K562 (cell line): ENCODE data around the gene FCSK. TPM values are rescaled to one million over a fixed set of nuclear protein-coding genes. Genes with fewer than 3 reads are reported as not detected.

ENCODE experiments used
- ATAC-seq: fragments of 200-7000 bp; cut with Tn5 transposase; 3 replicates; pipeline ENCODE4 v1.9.1; 2020; ENCODE audit warnings: moderate library complexity
- BruUV-seq: library from RNA; stranded (reverse); fragments of 400-500 nt; replicated peaks from 2 replicates; lab custom pipeline; 2021; lab: Mats Ljungman, UMichigan
- CTCF ChIA-PET: fragments of 300-600 bp; formaldehyde crosslinking; extraction: SDS; loops from one replicate; lab custom pipeline; 2021; ENCODE audit warnings: low intra/inter-chr PET ratio; lab: Yijun Ruan, JAX
- POLR2A ChIA-PET: fragments of 300-600, 350-650 bp; sonication (Branson Sonifier 250); formaldehyde crosslinking; extraction: SDS; loops from one replicate; lab custom pipeline; 2021; ENCODE audit warnings: antibody characterized with exemption, inconsistent platforms; lab: Yijun Ruan, JAX
- DNase-seq, 4 experiments: peaks; one replicate each; pipeline versions ENCODE4 v3.0.0 to v3.0.0-alpha.2; 2011 to 2018; ENCODE audit warnings: low spot score in 3 of 4, mixed read lengths in 3 of 4; ENCODE audit errors: extremely low read depth in 1 of 4
- FAIRE-seq: peaks from 2 replicates; lab custom pipeline; 2011; peaks lifted over from hg19 to GRCh38; lab: Jason Lieb, UNC
- H2AFZ ChIP-seq: 2 replicates; pipeline ENCODE4 v1.6.0; 2011; ENCODE audit warnings: low read depth, low read length, control low read depth, inconsistent platforms
- H3K27ac ChIP-seq: fragments of 200-600 bp; 3 replicates; pipeline ENCODE4 v1.8.0; 2011; ENCODE audit warnings: low read depth, mild to moderate bottlenecking, control low read depth, inconsistent platforms, low read length, moderate library complexity, mixed read lengths; ENCODE audit errors: extremely low read depth
- H3K27me3 ChIP-seq, 2 experiments: fragments of 300-600 bp in 1 of 2; 2 replicates in 1 of 2; 3 replicates in 1 of 2; pipeline versions ENCODE4 v1.6.0 to v1.8.0; 2011; ENCODE audit warnings: inconsistent platforms in 2 of 2, low read length in 2 of 2, mild to moderate bottlenecking in 1 of 2, mixed read lengths in 1 of 2, moderate library complexity in 1 of 2; ENCODE audit not compliant: control insufficient read depth in 2 of 2, insufficient read depth in 2 of 2
- H3K36me3 ChIP-seq: fragments of 300-600 bp; 3 replicates; pipeline ENCODE4 v1.8.0; 2011; ENCODE audit warnings: mild to moderate bottlenecking, low read length, inconsistent platforms; ENCODE audit not compliant: control insufficient read depth, insufficient read depth
- H3K4me1 ChIP-seq, 2 experiments: fragments of 200-600 bp in 1 of 2; replicated peaks in 1 of 2; 2 replicates in 1 of 2; 3 replicates in 1 of 2; pipeline versions ENCODE4 v1.5.1 to v1.8.0; 2011; ENCODE audit warnings: inconsistent platforms in 2 of 2, low read length in 2 of 2, mild to moderate bottlenecking in 1 of 2, mixed read lengths in 1 of 2, moderate library complexity in 1 of 2; ENCODE audit not compliant: control insufficient read depth in 2 of 2, insufficient read depth in 2 of 2
- H3K4me2 ChIP-seq: 2 replicates; pipeline ENCODE4 v1.6.1; 2011; ENCODE audit warnings: low read length, control low read depth, inconsistent platforms, mixed read lengths; ENCODE audit not compliant: insufficient read depth
- H3K4me3 ChIP-seq: fragments of 200-600 bp; sonication (generic), shearing (Covaris generic); 2 replicates; pipeline ENCODE4 v1.5.1; 2016; ENCODE audit warnings: control low read depth, inconsistent platforms
- H3K79me2 ChIP-seq: fragments of 200-600 bp; 3 replicates; pipeline ENCODE4 v1.8.0; 2011; ENCODE audit warnings: low read length, inconsistent platforms; ENCODE audit not compliant: control insufficient read depth, insufficient read depth
- H3K9ac ChIP-seq, 2 experiments: 2 replicates each; pipeline versions ENCODE4 v1.6.0 to v1.6.1; 2011; ENCODE audit warnings: low read depth in 2 of 2, low read length in 2 of 2, control low read depth in 1 of 2, inconsistent platforms in 1 of 2, mild to moderate bottlenecking in 1 of 2, mixed read lengths in 1 of 2; ENCODE audit not compliant: insufficient read depth in 1 of 2
- H3K9me1 ChIP-seq: one replicate; pipeline ENCODE4 v1.6.0; 2011; ENCODE audit warnings: inconsistent platforms, mild to moderate bottlenecking, low read length, moderate library complexity; ENCODE audit not compliant: control insufficient read depth, insufficient read depth
- H3K9me3 ChIP-seq: replicated peaks from 2 replicates; pipeline ENCODE4 v1.5.1; 2011; ENCODE audit warnings: low read depth, low read length, inconsistent platforms; ENCODE audit not compliant: control insufficient read depth, insufficient read depth
- H4K20me1 ChIP-seq: replicated peaks from 2 replicates; pipeline ENCODE4 v1.6.1; 2011; ENCODE audit warnings: low read length, inconsistent platforms, mixed read lengths; ENCODE audit not compliant: control insufficient read depth, insufficient read depth
- CCNT2 ChIP-seq: IDR thresholded peaks from 2 replicates; pipeline ENCODE4 v1.6.1; 2011; ENCODE audit warnings: borderline replicate concordance, low read depth, mild to moderate bottlenecking, moderate library complexity, mixed read lengths, low read length; ENCODE audit not compliant: insufficient read length; ENCODE audit errors: extremely low read depth
- ETV1 ChIP-seq: fragments of 450-650 bp; conservative IDR thresholded peaks from 2 replicates; pipeline ENCODE4 v1.6.1; 2016; ENCODE audit warnings: missing genetic modification characterization, control low read depth, low read depth, missing compliant biosample characterization
- FOXJ2 ChIP-seq: fragments of 200-800 bp; sonication (Bioruptor generic); IDR thresholded peaks from 2 replicates; pipeline ENCODE4 v1.6.1; 2016; ENCODE audit warnings: missing genetic modification characterization, missing compliant biosample characterization
- HBP1 ChIP-seq: fragments of 450-650 bp; formaldehyde crosslinking; IDR thresholded peaks from 2 replicates; pipeline ENCODE4 v1.4.0; 2022; ENCODE audit warnings: missing genetic modification characterization
- HLTF ChIP-seq: fragments of 450-650 bp; IDR thresholded peaks from 2 replicates; pipeline ENCODE4 v1.6.1; 2016
- PTRF ChIP-seq: fragments of 450-650 bp; IDR thresholded peaks from 2 replicates; pipeline ENCODE4 v1.6.1; 2016; ENCODE audit warnings: mild to moderate bottlenecking, missing genetic modification characterization, missing compliant biosample characterization
- STAT6 ChIP-seq: sonication (generic); formaldehyde crosslinking; IDR thresholded peaks from 2 replicates; pipeline ENCODE4 v1.8.1; 2023; ENCODE audit warnings: mild to moderate bottlenecking, missing genetic modification reagents
- YBX1 ChIP-seq: fragments of 450-650 bp; IDR thresholded peaks from 2 replicates; pipeline ENCODE4 v1.7.1; 2016; ENCODE audit warnings: mild to moderate bottlenecking
- ZBTB11 ChIP-seq, 3 experiments: fragments of 200-800 bp in 1 of 3; fragments of 250-450 bp in 1 of 3; fragments of 450-650 bp in 1 of 3; sonication (Bioruptor Pico) in 1 of 3; sonication (Bioruptor generic) in 1 of 3; formaldehyde crosslinking in 1 of 3; IDR thresholded peaks; 2 replicates each; pipeline versions ENCODE4 v1.6.1 to v1.8.0; 2016 to 2022; ENCODE audit warnings: mild to moderate bottlenecking in 2 of 3, missing genetic modification characterization in 2 of 3, missing compliant biosample characterization in 1 of 3, moderate library complexity in 1 of 3
- ZFX ChIP-seq: sonication (generic); formaldehyde crosslinking; IDR thresholded peaks from 2 replicates; pipeline ENCODE4 v1.8.0; 2022; ENCODE audit warnings: mild to moderate bottlenecking, missing genetic modification reagents, moderate library complexity
- WGBS: fragments of 100-300 bp; shearing (Covaris generic); methylation state at CpG from one replicate; pipeline ENCODE4 v1.1.6; 2016; ENCODE audit warnings: low coverage, mixed read lengths; ENCODE audit not compliant: insufficient coverage; ENCODE audit errors: missing lambda C conversion rate; 5-methylcytosine and 5-hydroxymethylcytosine counted together
- in situ Hi-C: fragments of 300-500 bp; cut with MboI; formaldehyde crosslinking; loops from 4 replicates; pipeline ENCODE4 v1.15.0; 2018; ENCODE audit warnings: inconsistent platforms, mixed read lengths
- intact Hi-C: fragments of 100-400 bp; cut with micrococcal nuclease; formaldehyde crosslinking; loops from 2 replicates; pipeline ENCODE4 v1.14.2; 2022
- polyA plus RNA-seq, 8 experiments: library from polyadenylated mRNA; depleted of rRNA in 4 of 8; stranded (reverse) in 5 of 8; unstranded in 3 of 8; fragments of >200 nt; fragmentation: Nextera tagmentation in 2 of 8; fragmentation: Illumina TruSeq in 1 of 8; extraction: Ambion mirVana in 2 of 8; extraction: Trizol in 1 of 8; gene quantifications; 2 replicates each; pipeline versions ENCODE4 v1.2.1 to v1.2.3, GENCODE V29; 2011 to 2014; ENCODE audit warnings: inconsistent platforms in 1 of 8, missing spikeins in 1 of 8
- total RNA-seq, 7 experiments: library from RNA; depleted of rRNA in 6 of 7; stranded (reverse); fragments of >200 nt in 6 of 7; fragmentation: Illumina TruSeq in 2 of 7; extraction: Trizol in 2 of 7; gene quantifications; 2 replicates each; pipeline versions ENCODE4 v1.2.1 to v1.2.3, GENCODE V29; 2011 to 2021; ENCODE audit warnings: low replicate concordance in 1 of 7

FCSK gene
- total and polyA plus RNA-seq, 9 of the 15 experiments (the other 6 are each of a cell fraction or from before 2014, with no cell fraction given) = 0.92 to 18.6 (median 8.3) TPM

- Histone ChIP-seq H3K27ac (peak overlapping the region; percentile 88), H4K20me1 (0 out of 2 replicates have a peak, but pooled peaks cover 3% of the 10 kb centered on the region), H2AFZ (no peak overlapping the region), H3K79me2 (peaks cover 93% of the 10 kb centered on the region), H3K4me2 (peak overlapping the region; percentile 92), H3K9me3 (no peaks in the 10 kb centered on the region), H3K27me3 (no peaks in the 10 kb centered on the region), H3K4me3 (peak overlapping the region; percentile 37), H3K36me3 (peaks cover 49% of the 10 kb centered on the region), H3K9ac (peak overlapping the region; percentile 85 to 93), H3K4me1 (peaks cover 56 to 70% of the 10 kb centered on the region in 2 experiments), H3K9me1 (no peaks in the 10 kb centered on the region)
- no TSS peak for BruUV-seq
- WGBS = 13% methylated on average over 12 of the region's 12 CpGs
- POLR2A ChIA-PET = interaction anchor here (0.6 to 3.5 kb wide), 17 partner anchors 8 to 839 kb away, joined by 3 to 17 read pairs (median 4); no protein-coding TSS in a partner anchor
- CTCF ChIA-PET = no interaction called here
- 0 out of 3 replicates have a peak, but pooled peaks have one; percentile 1 for ATAC-seq
- peak in 2 of 4 experiments; percentile 9 to 49 for DNase-seq
- in situ Hi-C loops = no loop called here
- intact Hi-C loops = no loop called here
- FAIRE-seq = no peak
- TF ChIP-seq HLTF (0 out of 2 replicates have a peak, but pooled peaks have one; percentile 40), CCNT2 (no peak), HBP1 (peak; percentile 39; the same call in 1 of the 2 replicates), YBX1 (no peak), STAT6 (no peak), FOXJ2 (peak; percentile 3), PTRF (tag) (no peak), ZBTB11 (CRISPR knock-in tag; IDR thresholded peaks at IDR 0.05) (peak in 1 of 3 experiments; percentile 30; a peak in 1 of 6 replicates), ETV1 (tag) (0 out of 2 replicates have a peak, but pooled peaks have one; percentile 5), ZFX (peak; percentile 30; the same call in 1 of the 2 replicates)
These were observed 21.5 kb upstream of the FCSK start for GRCh38 chr16:70432723-70433457.
